HUES6 (cell line): Measurements from ENCODE around the gene CYSRT1.

ENCODE experiments used
- H3K27ac ChIP-seq: 2 replicates; pipeline ENCODE4 v1.7.0; 2013; ENCODE audit warnings: low read depth, mild to moderate bottlenecking, low read length, inconsistent platforms
- H3K27me3 ChIP-seq: 2 replicates; pipeline ENCODE4 v1.6.1; 2013; ENCODE audit warnings: low read length; ENCODE audit not compliant: control insufficient read depth, insufficient read depth
- H3K36me3 ChIP-seq: 2 replicates; pipeline ENCODE4 v1.6.1; 2013; ENCODE audit warnings: low read length; ENCODE audit not compliant: control insufficient read depth, insufficient read depth
- H3K4me1 ChIP-seq: 2 replicates; pipeline ENCODE4 v1.6.1; 2013; ENCODE audit warnings: low read length; ENCODE audit not compliant: control insufficient read depth, insufficient read depth
- H3K4me3 ChIP-seq: 2 replicates; pipeline ENCODE4 v1.5.1; 2013; ENCODE audit warnings: low read depth, low read length
- H3K9ac ChIP-seq: one replicate; pipeline ENCODE4 v1.6.1; 2013; ENCODE audit warnings: mild to moderate bottlenecking, low read length
- H3K9me3 ChIP-seq: 2 replicates; pipeline ENCODE4 v1.6.1; 2013; ENCODE audit warnings: low read depth, low read length; ENCODE audit not compliant: control insufficient read depth, insufficient read depth

The CYSRT1 gene

GRCh38 chr9:137272241-137273094 is 47.5 kb downstream of the CYSRT1 start:
- no peak overlapping the region for H3K9ac ChIP-seq
- no peak overlapping the region; the same call in 1 of the 2 replicates for H3K27ac ChIP-seq
- H3K4me1 ChIP-seq = peaks cover 29% of the 10 kb centered on the region
- peaks cover 48% of the 10 kb centered on the region for H3K36me3 ChIP-seq
- H3K4me3 ChIP-seq = no peak overlapping the region
- no peaks in the 10 kb centered on the region for H3K27me3 ChIP-seq
- no peaks in the 10 kb centered on the region for H3K9me3 ChIP-seq

GRCh38 chr9:137273095-137273490 is 48.1 kb downstream of the CYSRT1 start:
- Histone ChIP-seq H3K9me3 (no peaks in the 10 kb centered on the region), H3K4me3 (no peak overlapping the region), H3K27ac (no peak overlapping the region), H3K4me1 (peaks cover 35% of the 10 kb centered on the region), H3K9ac (no peak overlapping the region), H3K27me3 (no peaks in the 10 kb centered on the region), H3K36me3 (peaks cover 42% of the 10 kb centered on the region)

DNA sequence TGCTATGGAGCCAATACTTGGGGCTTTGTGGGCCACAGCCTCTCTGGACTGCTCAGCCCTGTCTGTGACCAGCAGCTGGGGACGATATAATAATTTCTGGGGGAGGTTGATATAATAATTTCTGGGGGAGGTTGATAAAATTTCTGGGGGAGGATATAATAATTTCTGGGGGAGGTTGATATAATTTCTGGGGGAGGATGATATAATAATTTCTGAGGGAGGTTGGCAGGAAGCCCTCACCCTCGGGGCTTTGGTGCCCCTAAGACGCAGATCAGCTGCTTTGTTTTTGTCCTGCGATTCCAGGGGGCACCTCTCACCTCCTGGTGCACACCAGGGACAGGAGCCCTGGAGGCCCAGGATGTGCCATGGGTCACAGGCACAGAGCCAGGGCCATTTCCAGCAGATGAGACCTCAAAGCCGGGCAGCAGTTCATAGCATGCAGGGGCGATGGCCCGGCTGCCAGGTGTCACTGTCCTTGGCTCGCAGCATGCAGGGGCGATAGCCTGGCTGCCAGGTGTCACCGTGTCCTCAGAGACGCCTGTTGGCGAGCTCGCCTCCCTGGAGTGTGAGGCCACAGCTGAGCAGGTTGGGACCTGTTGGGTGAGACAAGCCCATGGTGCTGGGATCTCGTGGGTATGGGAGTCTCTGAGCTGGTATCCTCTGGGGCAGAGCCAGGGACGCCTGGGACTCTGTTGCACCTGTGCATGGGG is 48.8 kb downstream of the CYSRT1 start:
- Histone ChIP-seq H3K27ac (no peak overlapping the region), H3K4me1 (peaks cover 35% of the 10 kb centered on the region), H3K9me3 (no peaks in the 10 kb centered on the region), H3K27me3 (no peaks in the 10 kb centered on the region), H3K9ac (no peak overlapping the region), H3K4me3 (no peak overlapping the region), H3K36me3 (peaks cover 36% of the 10 kb centered on the region)

- Histone ChIP-seq H3K9ac (no peak overlapping the region), H3K27me3 (no peaks in the 10 kb centered on the region), H3K27ac (no peak overlapping the region), H3K36me3 (peaks cover 28% of the 10 kb centered on the region), H3K4me1 (peaks cover 35% of the 10 kb centered on the region), H3K4me3 (no peak overlapping the region), H3K9me3 (no peaks in the 10 kb centered on the region)
Measured at GRCh38 chr9:137275203-137275587, 50.2 kb downstream of the CYSRT1 start.
